Astrocyte of the hippocampus (primary cell): Measurements from ENCODE around the gene GZMH.
"Not testable (repeated sequence)": the region's sequence is repeated elsewhere in the genome, so short reads cannot be mapped to it uniquely, and the experiment has no call there.

Source experiments
- DNase-seq: peaks from one replicate; pipeline ENCODE4 v3.0.0; 2011; ENCODE audit warnings: low read depth, low spot score

The GZMH gene

GRCh38 chr14:24595073-24595808 lies 14.2 kb downstream of the GZMH start:
- no peak for DNase-seq

GRCh38 chr14:24591004-24591403 lies 18.5 kb downstream of the GZMH start:
- not testable (repeated sequence) for DNase-seq

- not testable (repeated sequence) for DNase-seq
Observed at GRCh38 chr14:24584402-24584801, 25.1 kb downstream of the GZMH start.

GRCh38 chr14:24578558-24578957 lies 30.9 kb downstream of the GZMH start:
- no peak for DNase-seq

GRCh38 chr14:24576771-24577170 lies 32.7 kb downstream of the GZMH start:
- no peak for DNase-seq

GRCh38 chr14:24576182-24576581 lies 33.3 kb downstream of the GZMH start, which contains the start of gene CTSG:
CTSG (minus strand) TSS chr14:24576250; CDS start chr14:24576223, 27 bp downstream.
- no peak for DNase-seq

GRCh38 chr14:24574206-24574774 lies 35.2 kb downstream of the GZMH start:
- DNase-seq: no peak

GRCh38 chr14:24566318-24566717 lies 43.2 kb downstream of the GZMH start:
- no peak for DNase-seq

- DNase-seq: no peak
Observed at GRCh38 chr14:24565766-24566165, 43.7 kb downstream of the GZMH start.

- no peak for DNase-seq
Observed at GRCh38 chr14:24563505-24563904, 46.0 kb downstream of the GZMH start.

- DNase-seq: peak; percentile 60
Observed at GRCh38 chr14:24556756-24557155, 52.7 kb downstream of the GZMH start.
